Effector memory CD4-positive, alpha-beta T cell (primary cell): ENCODE data around the gene COLEC12.

ENCODE experiments used
- DNase-seq, 3 donors: peaks; one replicate each; pipeline ENCODE4 v3.0.0-alpha.2; 2020
- H3K27ac ChIP-seq: 2 replicates; pipeline ENCODE4 v1.7.0; 2013; ENCODE audit warnings: mild to moderate bottlenecking, low read length, moderate library complexity; ENCODE audit not compliant: insufficient read depth, poor library complexity, severe bottlenecking
- H3K27me3 ChIP-seq: replicated peaks from 2 replicates; pipeline ENCODE4 v1.7.0; 2013; ENCODE audit warnings: mild to moderate bottlenecking, low read length; ENCODE audit not compliant: insufficient read depth, control insufficient read depth, poor library complexity, severe bottlenecking
- H3K36me3 ChIP-seq: 2 replicates; pipeline ENCODE4 v1.7.0; 2013; ENCODE audit warnings: mild to moderate bottlenecking, low read length, moderate library complexity; ENCODE audit not compliant: control insufficient read depth, insufficient read depth
- H3K4me1 ChIP-seq: 2 replicates; pipeline ENCODE4 v1.7.0; 2013; ENCODE audit warnings: low read length, mild to moderate bottlenecking; ENCODE audit not compliant: control insufficient read depth, insufficient read depth, poor library complexity, severe bottlenecking
- H3K4me3 ChIP-seq: 2 replicates; pipeline ENCODE4 v1.7.0; 2013; ENCODE audit warnings: low read length, low read depth, mild to moderate bottlenecking; ENCODE audit not compliant: insufficient read depth, poor library complexity, severe bottlenecking
- H3K9me3 ChIP-seq: 2 replicates; pipeline ENCODE4 v1.7.0; 2013; ENCODE audit warnings: mild to moderate bottlenecking, low read length, moderate library complexity; ENCODE audit not compliant: control insufficient read depth

COLEC12 gene

DNA sequence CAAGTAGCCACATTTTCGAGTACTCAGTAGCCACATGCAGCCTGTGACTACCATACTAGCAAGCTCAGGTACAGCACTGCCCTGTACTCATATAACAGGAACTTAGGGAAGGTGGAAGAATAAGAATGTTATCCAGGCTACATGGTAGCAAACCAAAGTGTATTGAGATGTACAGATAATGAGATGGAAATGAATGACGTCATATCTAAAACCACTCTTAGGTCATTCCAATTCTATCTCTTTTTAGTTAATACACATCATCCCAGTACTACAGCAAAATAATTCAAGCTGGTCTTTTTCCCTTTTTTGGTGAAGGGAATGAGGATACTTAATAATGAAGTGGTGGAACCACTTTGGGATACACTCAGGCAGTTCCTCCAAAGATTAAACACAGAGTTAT lies 38.7 kb downstream of the COLEC12 start:
- no peak for DNase-seq
- Histone ChIP-seq H3K4me1 (no peaks in the 10 kb centered on the region), H3K9me3 (no peaks in the 10 kb centered on the region), H3K27me3 (peaks cover 3% of the 10 kb centered on the region), H3K4me3 (no peak overlapping the region), H3K36me3 (no peaks in the 10 kb centered on the region), H3K27ac (no peak overlapping the region)

DNA sequence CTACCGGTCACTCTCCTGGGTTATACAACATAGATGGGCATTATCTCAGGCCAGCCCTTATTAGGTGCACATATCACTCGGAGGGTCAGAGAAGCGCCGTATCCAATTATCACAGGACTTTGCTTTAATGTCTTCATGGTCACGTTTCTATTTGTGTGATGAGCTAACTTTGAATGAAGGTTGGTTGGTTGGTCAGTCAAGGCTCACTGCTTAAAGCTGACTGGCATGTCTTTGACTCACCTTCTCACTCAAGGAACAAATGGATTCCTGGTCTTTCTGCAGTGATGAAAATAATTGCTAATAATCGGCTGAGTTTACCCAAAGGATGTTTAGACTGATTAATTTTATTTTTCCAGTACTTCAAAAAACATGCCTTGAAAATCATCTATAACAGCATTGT lies 39.7 kb downstream of the COLEC12 start:
- Histone ChIP-seq H3K36me3 (no peaks in the 10 kb centered on the region), H3K9me3 (no peaks in the 10 kb centered on the region), H3K27me3 (peaks cover 3% of the 10 kb centered on the region), H3K27ac (no peak overlapping the region), H3K4me1 (no peaks in the 10 kb centered on the region), H3K4me3 (no peak overlapping the region)
- DNase-seq = no peak

DNA sequence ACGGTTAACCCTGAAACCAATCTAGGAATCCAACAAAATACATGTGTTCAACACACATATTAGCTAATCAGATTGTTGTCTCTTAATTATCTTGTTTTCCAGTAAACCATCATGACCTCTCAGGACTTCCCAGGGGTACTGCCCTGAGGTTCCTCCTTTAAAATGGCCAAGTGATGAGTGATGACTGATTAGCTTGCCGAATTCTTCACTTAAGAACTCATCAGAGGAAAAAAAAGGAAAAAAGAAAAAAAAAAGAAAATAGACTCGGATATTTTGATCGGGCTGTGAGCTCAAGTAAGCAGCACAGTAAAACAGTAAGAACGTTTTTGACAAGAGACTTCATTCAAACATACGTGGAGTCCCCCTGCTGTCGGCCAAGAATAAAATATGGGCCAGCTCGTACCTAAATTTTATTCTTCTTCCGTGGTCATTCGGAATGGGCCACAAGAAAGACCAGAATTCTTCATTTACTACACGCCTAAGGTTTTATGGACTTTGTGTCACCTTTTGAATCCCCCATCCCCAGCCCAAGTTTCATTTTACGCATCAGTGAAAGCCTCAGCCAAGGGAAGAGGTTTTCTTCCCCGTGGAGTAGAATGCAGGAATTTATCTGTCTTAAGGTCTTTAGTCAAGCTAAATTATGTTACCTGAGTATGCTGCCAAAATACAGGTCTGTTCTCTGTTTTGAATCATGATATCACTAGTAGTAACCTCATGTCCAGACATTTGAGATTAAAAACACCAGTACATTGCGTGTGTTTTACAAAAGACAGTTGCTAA lies 40.5 kb downstream of the COLEC12 start:
- no peak for DNase-seq
- H3K4me1 ChIP-seq = no peaks in the 10 kb centered on the region

DNA sequence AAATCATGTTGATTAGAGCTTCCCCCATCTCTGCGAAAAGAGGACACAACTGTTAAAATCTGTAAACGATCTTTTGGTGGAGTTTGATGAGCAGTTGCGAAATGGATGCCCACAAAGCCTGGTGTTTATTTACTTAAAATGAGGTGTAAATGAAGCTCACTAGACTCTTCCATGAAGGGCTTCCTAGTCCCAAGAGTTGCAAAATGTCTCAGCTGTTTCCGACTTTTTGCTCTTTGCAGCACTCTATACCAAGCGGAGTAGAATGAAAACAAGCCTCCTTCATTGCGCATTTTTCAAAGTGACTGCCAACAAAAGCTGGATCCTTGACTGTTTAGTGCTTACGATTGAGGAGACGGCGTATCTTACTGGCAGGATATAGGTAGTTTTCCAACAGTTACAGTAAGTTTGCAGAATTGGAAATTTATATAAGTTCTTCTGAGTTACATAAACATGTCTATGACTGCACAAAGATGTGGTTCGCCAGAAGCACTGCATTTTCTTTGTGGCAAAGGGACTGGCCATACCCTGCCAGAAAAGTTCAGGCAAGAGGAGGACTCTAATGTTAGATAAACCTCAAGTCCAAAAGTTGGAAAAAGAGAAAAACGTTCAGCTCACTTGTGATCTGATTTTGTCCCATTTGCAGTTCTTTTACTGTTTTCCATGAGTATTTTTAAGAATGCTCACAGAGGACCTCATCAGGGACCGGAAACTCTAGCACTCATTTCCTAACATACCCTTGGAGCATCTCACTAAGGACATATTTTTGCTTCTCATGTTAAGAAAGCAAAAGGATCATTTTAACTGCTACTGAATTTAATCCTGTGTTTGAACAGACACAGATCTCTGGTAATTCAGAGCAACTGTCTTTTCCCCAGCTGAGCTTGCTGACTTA lies 42.7 kb downstream of the COLEC12 start:
- no peaks in the 10 kb centered on the region for H3K9me3 ChIP-seq
- no peak for DNase-seq
- H3K4me3 ChIP-seq = no peak overlapping the region
- no peak overlapping the region for H3K27ac ChIP-seq
- no peaks in the 10 kb centered on the region for H3K27me3 ChIP-seq
- H3K4me1 ChIP-seq = no peaks in the 10 kb centered on the region
- H3K36me3 ChIP-seq = no peaks in the 10 kb centered on the region

More for the DNA sequence above, 40.5 kb downstream of the COLEC12 start:
- Histone ChIP-seq H3K4me3 (no peak overlapping the region), H3K9me3 (no peaks in the 10 kb centered on the region), H3K27me3 (peaks cover 3% of the 10 kb centered on the region), H3K27ac (no peak overlapping the region), H3K36me3 (no peaks in the 10 kb centered on the region)

DNA sequence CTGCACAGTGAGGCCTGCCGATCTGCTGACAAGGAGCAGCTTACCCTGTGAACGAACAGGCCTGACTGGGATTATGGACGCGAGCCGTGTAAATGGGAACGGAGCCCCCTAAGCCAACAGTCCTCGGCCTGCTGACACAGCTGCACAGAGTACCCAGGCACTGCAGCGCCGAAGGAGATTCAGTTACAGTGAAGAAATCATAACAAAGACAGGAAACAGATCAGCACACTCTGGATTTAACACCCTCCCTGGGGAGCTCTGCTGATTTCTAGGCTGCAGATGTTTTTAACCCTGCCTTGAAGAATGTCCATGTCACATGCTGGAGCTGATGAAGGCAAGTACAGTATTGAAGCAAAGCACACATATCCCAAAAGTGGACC lies 43.4 kb downstream of the COLEC12 start:
- Histone ChIP-seq H3K27me3 (no peaks in the 10 kb centered on the region), H3K9me3 (no peaks in the 10 kb centered on the region), H3K27ac (no peak overlapping the region), H3K36me3 (no peaks in the 10 kb centered on the region), H3K4me1 (no peaks in the 10 kb centered on the region), H3K4me3 (no peak overlapping the region)
- no peak for DNase-seq

DNA sequence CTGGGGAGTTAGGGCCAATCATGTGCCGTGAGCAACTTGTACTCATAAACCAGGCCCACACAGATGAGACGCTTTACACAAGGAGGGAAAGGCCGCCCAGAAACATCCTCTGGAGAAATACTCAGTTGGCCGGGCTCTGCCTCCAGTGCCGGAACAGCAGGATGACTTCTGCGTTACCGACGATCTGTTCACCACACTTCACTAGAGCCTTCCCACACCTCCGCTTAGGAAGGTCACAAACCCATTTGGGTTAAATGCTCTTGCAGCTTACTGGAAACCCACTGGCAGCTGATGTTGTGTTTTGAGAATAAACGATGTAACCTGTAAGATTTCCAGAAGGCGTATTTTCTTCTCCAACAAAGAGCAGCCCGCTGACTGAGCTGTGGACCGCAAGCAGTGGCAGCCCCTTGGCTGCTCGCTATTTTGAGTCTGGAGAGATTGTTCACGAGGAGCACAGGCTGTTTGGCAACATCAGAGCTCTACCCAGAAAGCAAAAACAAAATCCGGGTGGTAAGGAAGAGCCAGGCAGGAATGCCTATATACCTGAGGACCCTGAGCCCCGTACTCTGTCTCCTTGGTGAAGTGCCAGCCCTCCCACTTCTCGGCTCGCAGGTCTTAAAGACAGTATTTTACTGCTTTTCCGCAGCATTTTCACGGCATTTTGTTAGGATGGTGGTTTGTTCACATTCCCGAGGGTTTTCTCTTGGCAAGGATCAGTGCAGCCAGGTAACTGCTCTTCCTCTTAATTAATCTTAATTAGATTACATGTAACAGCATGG lies 44.0 kb downstream of the COLEC12 start:
- H3K4me3 ChIP-seq = no peak overlapping the region
- no peak for DNase-seq
- H3K9me3 ChIP-seq = no peaks in the 10 kb centered on the region
- no peak overlapping the region for H3K27ac ChIP-seq
- no peaks in the 10 kb centered on the region for H3K36me3 ChIP-seq
- H3K4me1 ChIP-seq = no peaks in the 10 kb centered on the region
- H3K27me3 ChIP-seq = no peaks in the 10 kb centered on the region

DNA sequence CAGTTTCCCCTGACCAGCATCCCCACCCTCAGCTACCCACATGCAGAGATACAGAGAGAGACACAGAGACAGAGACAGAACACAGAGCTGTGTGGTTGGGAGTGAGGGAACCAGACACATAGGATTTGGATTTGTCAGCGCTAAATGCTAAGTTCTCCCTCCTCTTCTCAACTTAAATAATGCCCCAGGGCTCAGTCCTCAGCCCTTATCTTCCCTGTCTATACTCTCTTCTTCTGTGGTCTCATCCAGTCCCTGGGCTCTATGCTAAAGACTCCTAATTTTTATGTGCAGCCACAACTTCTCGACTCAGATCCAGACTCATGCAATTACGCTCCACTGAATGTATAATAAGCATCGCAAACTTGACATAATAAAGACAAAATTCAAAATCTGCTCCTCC lies 47.1 kb downstream of the COLEC12 start:
- no peaks in the 10 kb centered on the region for H3K27me3 ChIP-seq
- peaks cover 8% of the 10 kb centered on the region for H3K9me3 ChIP-seq
- DNase-seq = no peak
- no peaks in the 10 kb centered on the region for H3K36me3 ChIP-seq
- H3K4me3 ChIP-seq = no peak overlapping the region
- no peak overlapping the region for H3K27ac ChIP-seq
- H3K4me1 ChIP-seq = no peaks in the 10 kb centered on the region

DNA sequence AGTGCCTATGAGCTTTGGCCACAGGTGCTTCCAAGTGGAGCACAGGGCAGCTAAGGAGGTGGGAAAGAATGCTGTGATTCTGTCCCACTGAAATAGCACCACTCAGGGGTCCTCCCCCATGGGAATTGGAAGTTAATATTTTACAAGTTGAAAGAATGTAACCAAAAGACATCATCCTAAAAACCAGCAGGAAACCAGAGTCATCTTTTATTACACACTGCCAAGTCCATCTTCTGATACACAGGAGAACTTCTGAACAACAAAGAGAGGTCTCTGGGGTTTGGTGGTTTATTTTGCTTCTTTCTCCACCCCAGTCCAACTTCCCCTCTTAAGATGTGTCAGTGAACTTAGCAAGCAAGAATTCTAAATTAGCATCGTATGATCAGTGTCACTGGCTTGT lies 47.7 kb downstream of the COLEC12 start:
- no peak for DNase-seq
- Histone ChIP-seq H3K9me3 (peaks cover 8% of the 10 kb centered on the region), H3K4me3 (no peak overlapping the region), H3K36me3 (no peaks in the 10 kb centered on the region), H3K27ac (no peak overlapping the region), H3K4me1 (no peaks in the 10 kb centered on the region), H3K27me3 (no peaks in the 10 kb centered on the region)

DNA sequence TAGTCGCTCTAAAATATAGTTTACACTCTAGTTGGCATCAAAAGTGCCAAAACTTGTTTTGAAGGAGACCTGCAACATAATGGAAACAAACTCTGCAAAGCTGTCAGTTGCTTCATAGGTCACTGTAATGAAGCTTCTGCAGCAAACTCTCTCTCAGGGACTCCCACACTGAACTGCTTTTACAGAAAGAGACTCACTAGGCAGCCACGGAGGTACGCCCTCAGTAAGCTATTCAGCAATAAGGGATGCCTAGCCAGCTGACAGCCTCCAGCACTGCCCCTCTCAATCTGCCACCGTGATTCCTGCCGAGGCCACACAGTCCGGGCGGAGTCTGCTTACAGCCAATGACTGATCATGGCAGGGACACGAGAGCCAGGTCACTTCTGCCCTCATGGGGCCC lies 51.1 kb downstream of the COLEC12 start:
- DNase-seq = no peak
- Histone ChIP-seq H3K36me3 (no peaks in the 10 kb centered on the region), H3K27me3 (no peaks in the 10 kb centered on the region), H3K27ac (no peak overlapping the region), H3K4me3 (no peak overlapping the region), H3K4me1 (no peaks in the 10 kb centered on the region), H3K9me3 (peaks cover 8% of the 10 kb centered on the region)
